Embryonic facial prominence (tissue), 1 donor: Measurements from ENCODE around the gene TESK2.
A peak's percentile ranks its signal among the peaks of the same experiment; 100 is the strongest.
"Not testable (repeated sequence)": the region's sequence is repeated elsewhere in the genome, so short reads cannot be mapped to it uniquely, and the experiment has no call there.

Experiments
- DNase-seq: peaks from one replicate; pipeline ENCODE4 v3.0.0-alpha.2; 2016; ENCODE audit errors: extremely low spot score

The TESK2 gene

DNA sequence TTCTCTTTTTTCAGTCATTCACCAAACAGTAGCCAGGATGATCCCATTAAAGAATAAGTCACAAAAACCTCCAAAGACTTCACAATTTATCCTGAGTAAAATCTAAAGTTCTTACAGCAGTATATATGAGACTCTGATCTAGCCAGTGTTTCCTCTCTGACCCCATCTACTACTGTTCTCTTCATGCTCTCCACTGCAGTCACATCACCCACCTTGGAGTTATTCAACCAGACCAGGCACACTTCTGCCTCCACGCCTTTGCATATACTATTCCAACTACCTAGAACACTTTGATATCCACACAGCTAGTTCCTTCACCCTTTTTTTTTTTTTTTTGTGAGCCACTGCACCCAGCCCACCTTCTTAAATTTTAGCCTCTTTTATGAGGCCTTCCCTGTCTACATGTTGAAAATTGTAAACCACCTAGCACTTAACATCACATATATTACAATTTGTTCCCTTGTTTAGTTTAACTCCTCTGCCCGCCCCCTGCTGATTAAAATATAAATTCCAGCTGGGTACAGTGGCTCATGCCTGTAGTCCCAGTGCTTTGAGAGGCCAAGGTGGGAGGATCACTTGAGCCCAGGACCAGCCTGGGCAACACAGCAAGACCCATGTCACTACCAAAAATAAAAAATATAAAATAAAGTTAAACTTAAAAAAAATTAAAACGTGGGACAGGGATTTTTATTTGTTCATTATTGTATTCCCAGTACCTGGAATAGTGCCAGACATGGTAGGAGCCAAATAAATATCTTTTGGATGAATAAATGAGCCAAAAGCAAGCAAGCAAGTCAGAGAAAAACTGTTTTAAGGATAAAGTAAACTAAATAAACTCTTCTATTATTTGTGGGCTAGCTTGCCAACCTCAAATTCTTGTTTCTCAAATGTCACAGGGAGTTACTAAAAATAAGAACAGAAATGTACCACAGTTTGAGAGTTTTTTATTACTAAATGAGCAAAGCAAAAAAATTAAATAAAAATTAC, 115.6 kb downstream of the TESK2 start:
- no peak for DNase-seq

- no peak for DNase-seq
Observed at GRCh38 chr1:45373573-45373972, 117.4 kb downstream of the TESK2 start.

DNA sequence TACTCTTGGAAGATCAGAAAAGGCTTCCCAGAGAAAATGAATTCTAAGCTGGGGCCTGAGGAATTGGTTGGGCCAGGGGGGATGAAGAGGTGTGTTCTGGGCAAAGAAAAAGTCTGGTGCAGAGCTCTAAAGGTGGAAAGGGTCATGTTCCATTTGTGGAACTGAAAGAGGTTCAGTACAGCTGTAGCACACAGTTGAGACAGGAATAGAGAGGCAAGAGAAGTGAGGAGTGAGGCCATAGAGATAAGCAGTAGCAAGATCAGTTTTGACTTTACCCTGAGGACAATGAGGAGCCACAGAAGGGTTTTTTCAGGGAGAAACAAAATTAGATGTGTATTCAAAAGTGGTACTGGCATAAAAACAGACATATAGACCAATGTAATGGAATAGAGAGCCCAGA, 120.4 kb downstream of the TESK2 start:
- DNase-seq, result no peak

DNA sequence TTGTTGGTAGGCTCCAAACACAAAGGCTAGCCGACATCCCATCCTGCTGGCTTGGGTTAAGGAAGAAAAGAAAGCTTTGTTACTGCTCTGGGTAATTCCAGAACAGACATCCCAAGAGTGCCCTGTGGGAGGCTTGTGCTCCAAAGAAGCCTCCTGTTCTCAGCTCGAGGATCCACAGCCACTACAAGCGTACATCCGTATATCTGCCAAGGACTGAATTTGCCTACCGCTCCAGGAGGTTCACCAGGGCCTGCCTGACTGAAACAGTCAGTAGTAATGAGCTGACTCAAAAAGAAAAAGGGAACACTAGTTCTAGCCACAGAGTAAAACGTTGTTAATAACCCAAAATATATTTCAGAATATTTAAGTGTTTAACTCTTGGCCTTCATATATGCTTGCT, 125.9 kb downstream of the TESK2 start:
- DNase-seq, result no peak

DNA sequence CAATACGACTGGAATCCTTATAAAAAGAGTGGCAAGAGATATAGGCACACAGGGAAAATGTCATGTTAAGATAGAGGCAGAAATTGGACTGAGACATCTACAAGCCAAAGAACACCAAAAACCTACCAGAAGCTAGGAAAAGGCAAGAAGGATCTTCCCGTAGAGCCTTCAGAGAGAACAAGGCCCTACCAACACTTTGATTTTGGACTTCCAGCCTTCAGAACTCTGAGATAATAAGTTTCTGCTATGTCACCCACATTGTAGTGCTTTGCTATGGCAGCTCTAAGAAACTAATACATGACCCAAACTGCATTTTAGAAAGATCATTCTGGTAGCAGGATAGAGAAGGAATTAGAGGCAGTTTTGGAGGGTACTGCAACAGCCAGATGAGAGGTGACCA, 126.7 kb downstream of the TESK2 start:
- no peak for DNase-seq

DNA sequence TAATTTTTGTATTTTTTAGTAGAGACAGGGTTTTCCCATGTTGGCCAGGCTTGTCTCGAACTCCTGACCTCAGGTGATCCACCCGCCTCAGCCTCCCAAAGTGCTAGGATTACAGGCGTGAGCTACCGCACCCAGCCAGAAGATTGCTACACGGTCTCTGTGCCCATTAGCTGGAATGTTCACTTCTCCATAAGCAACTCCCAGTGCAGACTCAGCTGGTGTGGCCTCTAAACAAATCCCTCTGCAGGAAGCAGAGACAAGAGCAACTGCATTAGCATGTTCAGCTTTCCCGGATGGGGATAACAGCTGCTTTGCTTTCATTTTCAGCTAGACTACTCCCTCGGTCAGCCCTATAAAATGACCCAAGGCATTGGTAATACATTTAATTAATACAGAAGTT, 130.0 kb downstream of the TESK2 start:
- not testable (repeated sequence) for DNase-seq

- DNase-seq, result peak; percentile 43
Observed at GRCh38 chr1:45359882-45360513, 131.0 kb downstream of the TESK2 start.

GRCh38 chr1:45356186-45356585, 134.8 kb downstream of the TESK2 start:
- DNase-seq, result no peak

DNA sequence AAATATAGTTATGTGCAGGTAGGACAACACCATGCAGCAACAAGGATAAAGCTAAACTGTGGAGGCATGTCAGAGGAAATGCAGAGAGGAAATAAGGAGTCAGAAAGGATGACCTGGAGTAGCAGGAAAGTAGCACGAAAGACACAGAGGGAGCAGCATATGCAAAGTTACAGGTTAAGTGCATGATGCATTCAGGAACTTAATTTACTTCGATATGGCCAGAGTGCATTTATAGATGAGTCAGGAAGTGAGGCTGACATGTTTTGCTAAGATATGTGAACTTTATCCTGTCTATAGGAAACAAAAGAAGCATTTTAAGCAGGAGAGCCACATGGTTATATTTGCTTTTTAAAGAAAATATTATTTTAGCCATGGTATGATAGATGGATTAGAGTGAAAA, 135.3 kb downstream of the TESK2 start:
- DNase-seq, result no peak

GRCh38 chr1:45354838-45355237, 136.1 kb downstream of the TESK2 start:
- no peak for DNase-seq

DNA sequence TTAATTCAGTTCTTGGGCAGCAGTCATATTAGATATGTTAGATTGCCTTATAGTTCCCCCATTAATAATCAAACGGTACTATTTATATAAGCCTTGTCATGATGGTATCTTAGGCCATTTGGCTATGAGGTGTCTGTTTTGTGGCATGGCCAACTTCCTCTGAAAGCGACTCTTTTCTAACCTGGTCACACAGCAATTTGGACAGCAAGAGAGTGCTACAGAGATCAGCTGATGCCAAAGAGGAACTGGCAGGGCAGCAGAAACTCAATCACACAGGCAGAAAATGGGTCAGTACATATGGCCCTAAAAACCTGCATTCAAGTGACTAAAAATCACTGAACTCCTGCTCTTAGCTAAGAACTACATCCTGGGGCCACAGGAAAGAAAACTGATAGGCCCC, 137.3 kb downstream of the TESK2 start:
- DNase-seq, result no peak

GRCh38 chr1:45351508-45351907, 139.5 kb downstream of the TESK2 start:
- no peak for DNase-seq

DNA sequence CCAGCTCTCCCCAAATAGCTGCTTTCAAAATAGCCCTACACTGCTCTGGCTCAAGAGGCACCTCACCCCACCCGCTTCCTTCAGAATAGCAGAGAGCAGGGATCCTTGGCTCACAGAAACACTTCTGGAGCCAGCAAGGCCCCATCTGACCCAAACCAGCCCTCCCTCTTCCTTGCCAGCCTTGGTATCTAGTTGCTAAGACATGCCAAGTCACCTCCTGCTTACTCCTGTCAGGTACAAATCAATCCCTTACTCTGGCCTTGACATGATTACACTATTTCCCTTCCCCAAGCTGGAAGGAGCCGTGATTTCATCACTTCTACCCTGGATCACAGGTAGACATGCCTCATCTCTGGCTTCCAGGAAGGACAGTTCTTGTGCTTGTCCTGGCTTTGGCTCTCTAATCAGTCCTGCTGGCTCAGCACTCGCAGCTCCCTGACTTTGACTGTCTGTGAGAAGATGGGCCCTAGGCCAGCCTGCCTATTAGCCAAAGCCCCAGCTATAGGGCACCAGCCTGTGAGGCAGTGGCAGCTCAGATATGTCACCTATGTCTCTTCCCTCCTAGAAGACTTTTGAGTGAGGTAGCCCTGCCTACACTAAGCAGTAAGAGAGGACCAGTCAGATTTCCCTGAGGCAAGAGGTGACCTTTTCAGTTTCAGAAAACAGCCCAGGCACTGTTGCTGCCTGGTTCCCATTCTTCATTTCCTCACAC, 141.8 kb downstream of the TESK2 start:
- no peak for DNase-seq

GRCh38 chr1:45348609-45348965, 142.4 kb downstream of the TESK2 start:
- no peak for DNase-seq

GRCh38 chr1:45348020-45348419, 142.9 kb downstream of the TESK2 start:
- DNase-seq, result no peak

DNA sequence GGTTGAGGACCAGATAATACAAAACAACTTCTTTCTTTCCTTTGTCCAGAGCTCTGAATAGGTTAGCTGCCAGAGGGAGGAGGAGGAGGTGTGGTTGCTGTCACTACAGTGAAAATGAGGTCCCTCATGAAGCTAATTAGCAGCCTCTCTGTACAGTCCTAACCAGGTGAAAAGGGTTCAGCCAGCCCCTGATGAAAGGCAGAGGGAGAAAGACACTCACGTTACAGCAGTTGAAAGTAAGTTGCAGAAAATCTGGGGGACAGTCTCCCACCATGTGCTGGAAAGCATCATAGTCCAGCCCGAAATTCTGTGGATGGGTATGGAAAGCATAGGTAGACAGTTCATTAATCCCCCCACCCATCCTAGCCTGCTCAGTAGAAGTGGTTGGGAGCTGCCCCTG, 144.5 kb downstream of the TESK2 start:
- no peak for DNase-seq

GRCh38 chr1:45345014-45345413, 145.9 kb downstream of the TESK2 start:
- no peak for DNase-seq

DNA sequence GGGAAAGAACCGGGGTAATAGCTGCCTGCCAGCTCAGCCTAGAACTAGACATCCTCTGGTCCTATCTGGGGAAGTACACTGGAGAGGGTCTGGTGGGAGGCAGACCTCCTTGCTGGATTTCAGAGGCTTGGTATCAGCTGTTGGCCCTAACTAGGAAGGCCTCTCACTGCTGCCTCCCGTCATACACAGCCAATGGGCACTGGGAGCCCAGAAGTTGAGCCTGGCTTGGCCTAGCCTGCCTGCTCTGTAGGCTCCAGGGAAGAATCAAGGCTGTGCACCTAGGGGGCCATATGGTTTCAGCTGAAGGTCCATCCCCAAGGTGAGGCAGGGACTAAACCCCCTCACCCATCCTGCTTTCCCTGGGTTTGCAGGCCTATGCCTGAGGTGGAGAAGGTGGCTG, 146.5 kb downstream of the TESK2 start:
- no peak for DNase-seq

DNA sequence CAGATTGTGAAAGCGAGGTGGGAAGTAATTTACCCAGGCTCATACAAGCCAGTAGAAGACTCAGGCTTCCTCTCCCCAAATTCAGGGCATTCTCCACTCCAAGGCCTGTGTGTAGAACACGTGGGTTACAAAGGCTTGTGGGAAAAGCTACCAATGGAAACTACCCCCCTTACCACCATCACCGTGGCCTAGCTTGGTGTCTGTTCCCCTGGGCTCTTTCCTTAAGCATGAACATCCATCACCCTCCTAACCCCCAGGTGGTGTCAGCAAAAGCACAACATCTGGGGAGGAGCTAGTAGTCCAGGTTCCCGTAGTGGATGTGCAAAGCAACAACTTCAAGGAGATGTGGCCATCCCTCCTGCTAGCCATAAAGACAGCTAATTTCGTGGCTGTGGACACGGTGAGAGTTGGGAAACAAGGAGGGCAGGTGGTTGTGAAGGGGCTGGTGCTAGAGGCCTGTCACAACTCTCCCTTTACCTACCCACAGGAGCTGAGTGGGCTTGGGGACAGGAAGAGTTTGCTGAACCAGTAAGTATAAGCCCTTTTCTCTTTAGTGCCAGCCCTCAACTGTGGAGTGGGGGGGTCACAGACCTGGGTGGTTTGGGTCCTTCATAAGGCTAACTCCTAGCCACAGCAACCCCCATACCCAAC, 150.0 kb downstream of the TESK2 start:
- no peak for DNase-seq

DNA sequence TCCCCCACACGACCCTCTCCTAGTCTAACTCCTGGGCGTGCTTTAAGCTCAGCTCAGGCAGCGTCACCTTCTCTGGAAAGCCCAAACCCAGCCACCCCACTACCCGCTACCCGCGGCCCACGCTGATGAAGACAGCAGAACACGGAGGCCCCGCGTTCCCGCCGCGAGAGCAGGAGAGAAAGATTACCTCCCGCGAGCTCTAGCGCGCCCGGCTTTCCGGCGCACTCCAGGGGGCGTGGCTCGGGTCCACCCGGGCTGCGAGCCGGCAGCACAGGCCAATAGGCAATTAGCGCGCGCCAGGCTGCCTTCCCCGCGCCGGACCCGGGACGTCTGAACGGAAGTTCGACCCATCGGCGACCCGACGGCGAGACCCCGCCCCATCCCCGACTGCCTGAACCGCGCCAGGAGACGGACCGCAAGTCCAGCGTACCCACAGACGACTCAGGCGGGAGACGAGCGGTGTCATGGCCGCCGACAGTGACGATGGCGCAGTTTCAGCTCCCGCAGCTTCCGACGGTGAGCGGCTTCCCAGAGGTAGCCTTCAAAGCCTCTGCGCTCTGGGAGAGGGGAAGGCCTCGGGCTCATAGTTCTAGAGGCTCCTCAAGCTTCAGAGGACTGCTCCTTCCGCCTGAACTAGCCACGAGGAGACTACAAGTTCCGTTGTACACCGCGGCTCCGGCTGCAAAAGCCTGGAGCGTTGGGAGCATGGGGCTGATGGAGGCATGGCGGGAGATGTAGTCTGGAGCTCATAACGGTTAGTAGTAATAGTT, 151.0 kb downstream of the TESK2 start, which contains the start of the genes MUTYH and TOE1:
Gene MUTYH, minus strand, starts transcription at position 652 of the 770 bp plus-strand sequence. CDS start 5,935 bp downstream, outside the sequence.
Gene TOE1, plus strand, starts transcription at position 382 of the 770 bp plus-strand sequence. Its CDS starts 83 bp downstream, at position 465.
- peak; percentile 87 for DNase-seq
